Measurements from ENCODE around the gene LOXL3.
A peak's percentile ranks its signal among the peaks of the same experiment; 100 is the strongest.

LOXL3 gene

DNA sequence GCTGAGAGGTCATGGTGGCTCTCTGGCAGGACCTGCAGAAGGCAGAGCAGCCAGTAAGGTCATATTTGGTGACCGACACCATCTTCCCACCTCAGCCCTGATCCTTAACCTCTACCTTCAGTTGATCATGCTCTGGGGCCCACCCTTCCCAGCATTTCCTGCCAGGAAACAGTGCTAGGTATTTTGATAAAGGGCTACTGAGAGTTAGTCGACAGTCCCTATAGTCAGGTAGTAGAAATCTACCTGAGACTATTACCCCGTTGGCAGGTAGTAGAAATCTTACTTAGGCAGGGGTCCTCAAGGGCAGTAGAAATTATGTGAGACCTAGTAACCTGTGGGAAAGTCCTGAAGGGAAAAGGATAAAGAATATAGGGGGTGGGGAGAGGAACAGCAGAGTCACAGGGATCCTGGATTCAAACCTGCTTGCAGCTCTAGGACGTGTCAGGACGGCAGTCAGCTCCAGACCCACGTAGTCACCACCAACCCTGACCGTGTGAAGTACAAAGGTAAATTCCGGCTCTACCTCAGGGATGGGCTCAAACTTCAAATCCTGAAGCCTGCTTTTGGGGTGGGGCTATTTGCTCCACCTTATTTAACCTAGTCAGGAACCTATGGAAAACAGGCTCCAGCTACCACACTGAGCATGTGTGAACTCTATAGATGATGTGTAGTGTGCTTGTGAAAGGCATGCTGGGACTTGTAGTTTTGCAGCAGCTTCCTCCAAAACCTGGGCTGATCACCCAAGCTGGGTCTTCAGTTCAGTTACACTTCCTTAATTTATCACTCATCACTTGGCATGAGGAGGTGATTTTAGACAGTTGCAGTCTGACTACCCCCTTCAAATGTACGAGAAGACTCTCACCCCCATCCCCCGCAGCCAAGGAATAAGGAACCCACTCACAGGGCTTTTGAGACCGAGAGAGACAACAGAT lies 27.8 kb downstream of the LOXL3 start, which contains the start of gene DQX1:
Gene DQX1, minus strand, starts transcription at position 515 of the 932 bp plus-strand sequence. Its CDS starts 502 bp downstream, at position 13.
- no peak for DNase-seq

DNA sequence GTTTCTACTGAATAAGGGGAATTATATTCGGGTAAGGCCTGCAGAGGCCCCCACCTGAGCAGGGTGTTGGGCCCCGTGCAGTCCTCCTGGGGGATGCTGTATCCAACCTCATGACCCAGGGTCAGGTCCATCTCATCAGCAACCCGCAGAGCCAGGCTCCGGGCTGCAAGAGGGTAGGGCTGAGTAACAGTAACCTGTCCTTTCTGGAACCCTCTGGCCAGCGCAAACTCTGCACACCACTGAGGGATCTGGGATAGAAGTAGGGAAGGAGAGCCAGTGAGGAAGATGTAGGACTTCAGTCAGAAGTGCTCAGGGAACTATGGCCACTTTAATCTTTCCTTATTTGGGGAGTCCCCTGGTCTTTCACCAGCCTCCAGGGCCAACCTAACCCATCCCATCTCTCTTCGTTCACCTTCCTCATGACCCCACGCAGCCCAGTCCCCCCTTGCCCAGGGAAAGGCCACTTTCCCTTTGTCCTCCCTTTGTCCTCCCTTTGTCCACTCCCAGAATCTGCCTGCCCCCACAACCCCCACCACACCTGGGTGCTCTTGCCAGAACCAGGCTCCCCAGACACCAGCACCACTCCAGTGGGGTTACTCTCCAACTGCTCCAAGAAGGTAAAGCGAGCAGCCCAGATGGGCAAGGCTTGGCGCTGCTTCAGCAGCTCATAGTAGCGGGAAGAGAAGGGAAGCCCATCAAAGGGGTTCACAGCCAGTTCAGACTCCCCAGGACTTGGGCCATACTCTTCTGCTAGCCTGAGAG lies 28.6 kb downstream of the LOXL3 start:
- DNase-seq, result no peak

DNA sequence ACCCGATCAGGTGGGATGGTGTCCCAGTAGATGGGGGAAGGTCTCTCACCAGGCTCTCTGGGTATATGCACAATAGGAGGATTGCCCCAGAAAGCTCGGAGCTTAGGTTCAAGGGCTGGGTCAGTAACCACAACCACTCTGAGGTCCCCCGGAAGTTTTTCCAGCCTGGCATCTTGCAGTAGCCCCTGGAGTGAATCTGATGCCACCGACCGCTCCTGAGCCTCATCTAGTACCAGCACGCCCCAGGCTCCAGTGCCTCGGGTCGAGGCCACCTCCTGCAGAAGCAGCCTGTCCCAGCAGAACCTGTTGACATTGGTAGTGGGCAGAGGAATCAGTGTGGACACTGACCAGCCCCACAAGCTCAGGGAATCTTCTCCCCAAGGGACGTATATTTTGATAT lies 29.7 kb downstream of the LOXL3 start:
- no peak for DNase-seq

DNA sequence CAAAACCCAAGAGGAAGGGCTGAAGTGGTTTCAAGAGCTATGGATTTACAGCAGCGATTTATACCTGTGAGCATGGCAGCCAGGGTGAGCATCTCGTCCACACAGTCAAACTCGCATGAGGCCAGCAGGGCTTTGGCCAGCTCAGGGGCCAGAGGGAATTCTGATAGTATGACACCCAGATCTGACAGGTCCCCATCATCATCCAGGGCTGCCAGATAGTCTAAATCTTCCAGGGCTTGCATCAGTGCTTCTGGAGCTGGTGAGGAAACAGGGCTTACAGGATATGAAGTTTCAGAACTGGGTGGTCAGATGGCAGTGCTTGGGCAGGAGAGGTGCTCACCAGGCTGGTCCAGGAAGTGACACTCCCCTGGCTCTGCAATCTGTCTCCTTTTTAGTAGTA lies 31.2 kb downstream of the LOXL3 start:
- no peak for DNase-seq

DNA sequence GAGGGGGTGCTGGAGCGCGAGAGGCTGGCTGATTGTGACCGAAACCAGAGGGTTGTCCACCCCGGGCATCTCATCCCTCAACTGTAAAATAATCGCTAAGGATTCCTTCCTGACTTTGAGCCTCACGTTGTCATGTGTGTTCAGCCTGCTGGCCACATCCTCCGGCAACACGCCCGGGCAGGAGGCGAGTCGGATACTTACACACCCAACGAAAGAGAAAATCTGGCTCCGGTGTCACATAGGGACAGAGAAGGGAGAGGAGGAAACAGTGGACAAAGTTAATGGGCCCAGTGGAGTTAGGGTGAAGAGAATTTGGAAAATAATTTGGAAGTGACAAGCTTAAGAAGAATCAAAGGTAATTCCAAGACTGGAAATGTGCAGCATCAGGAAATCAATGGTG lies 37.1 kb downstream of the LOXL3 start:
- no peak for DNase-seq

DNA sequence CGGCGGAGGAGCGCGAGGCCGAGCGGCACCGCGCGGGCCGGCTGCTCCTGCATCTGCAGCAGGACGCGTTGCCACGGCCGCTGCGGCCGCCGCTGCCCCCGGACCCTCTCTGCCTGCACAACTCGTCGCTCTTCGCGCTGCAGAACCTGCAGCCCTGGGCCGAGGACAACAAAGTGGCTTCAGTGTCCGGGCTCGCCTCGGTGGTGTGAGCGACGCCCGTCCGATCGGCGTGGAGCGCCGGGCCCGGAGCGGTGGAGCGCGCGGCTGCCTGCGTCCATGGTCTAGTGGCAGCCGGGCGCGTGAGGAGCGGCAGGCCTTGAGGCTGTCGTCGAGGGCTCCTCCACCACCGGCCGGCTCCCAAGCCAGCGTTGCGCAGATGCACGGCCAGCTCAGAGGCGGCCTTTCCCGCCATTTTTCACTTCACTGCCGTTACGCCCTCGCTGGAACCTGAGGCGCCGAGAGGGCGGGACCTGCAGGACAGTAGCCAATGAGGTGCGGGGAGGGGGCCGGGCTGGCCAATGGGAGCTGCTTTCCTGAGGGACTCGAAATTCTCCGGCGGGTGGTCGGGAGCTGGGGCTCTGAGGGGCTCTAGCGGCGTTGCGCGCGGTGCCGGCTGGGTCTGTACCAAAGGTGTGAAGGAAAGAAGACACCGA lies 37.6 kb downstream of the LOXL3 start:
- no peak for DNase-seq

DNA sequence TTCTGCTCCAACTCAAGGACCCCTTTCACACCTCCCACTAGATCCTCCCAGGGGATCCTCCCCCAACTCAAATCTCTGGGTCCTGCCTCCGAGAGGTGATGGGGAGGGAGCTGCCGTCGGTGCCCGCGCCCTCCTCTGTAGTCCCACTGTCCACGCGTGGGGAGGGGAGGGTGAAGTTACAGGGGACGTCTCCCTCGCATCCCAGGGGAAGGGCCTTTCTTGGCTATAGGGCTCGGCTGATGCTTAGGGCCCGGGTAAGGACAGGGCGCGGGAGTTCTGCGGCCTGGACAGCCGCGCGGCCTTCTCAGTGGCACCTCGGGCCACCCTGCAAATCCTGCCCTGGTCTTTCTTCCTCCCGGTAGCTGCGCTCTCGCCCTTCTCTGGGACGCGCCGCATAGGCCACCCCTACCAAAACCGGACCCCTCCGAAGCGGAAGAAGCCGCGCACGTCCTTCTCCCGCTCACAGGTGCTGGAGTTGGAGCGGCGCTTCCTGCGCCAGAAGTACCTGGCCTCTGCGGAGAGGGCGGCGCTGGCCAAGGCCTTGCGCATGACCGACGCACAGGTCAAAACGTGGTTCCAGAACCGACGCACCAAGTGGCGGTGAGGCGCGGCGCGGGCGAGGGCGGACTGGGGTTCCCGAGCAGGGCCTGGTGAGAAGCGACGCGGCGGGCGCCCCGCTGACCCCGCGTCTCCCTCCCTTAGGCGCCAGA lies 38.3 kb downstream of the LOXL3 start:
- DNase-seq, result no peak

DNA sequence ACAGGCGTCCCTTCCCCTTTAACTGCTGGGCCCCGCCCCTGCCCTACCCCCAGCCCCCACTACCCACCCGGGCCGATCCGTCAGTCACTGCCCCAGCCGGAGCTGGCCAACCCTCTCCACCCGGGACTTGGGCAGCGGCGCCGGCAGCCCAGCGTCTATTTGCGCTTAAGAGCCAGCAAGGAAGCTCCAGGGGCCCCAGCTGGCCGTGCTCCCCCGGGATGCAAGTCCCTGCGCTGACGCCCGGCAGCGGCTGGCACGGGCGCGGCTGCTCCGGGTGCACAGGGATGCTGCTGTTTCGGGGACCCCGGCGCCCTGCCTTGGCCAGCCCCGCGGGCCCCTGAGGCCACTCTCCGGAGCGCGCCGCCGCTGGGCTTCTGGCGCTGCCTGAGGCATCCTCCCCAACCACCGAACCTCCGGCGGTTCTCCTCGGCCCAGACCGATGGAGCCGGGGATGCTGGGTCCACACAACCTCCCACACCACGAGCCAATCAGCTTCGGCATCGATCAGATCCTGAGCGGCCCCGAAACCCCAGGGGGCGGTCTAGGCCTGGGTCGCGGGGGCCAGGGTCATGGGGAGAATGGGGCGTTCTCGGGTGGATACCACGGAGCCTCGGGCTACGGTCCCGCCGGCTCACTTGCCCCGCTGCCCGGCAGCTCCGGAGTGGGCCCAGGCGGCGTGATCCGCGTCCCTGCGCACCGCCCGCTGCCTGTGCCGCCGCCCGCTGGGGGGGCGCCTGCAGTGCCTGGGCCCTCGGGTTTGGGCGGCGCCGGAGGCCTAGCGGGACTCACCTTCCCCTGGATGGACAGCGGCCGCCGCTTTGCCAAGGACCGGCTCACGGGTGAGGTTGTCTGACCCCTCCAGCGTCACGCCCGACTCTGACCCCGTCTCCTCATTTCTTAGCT lies 39.1 kb downstream of the LOXL3 start, which contains the start of gene TLX2:
Gene TLX2, plus strand, starts transcription at position 83 of the 903 bp plus-strand sequence. Its CDS starts 357 bp downstream, at position 440.
- no peak for DNase-seq

DNA sequence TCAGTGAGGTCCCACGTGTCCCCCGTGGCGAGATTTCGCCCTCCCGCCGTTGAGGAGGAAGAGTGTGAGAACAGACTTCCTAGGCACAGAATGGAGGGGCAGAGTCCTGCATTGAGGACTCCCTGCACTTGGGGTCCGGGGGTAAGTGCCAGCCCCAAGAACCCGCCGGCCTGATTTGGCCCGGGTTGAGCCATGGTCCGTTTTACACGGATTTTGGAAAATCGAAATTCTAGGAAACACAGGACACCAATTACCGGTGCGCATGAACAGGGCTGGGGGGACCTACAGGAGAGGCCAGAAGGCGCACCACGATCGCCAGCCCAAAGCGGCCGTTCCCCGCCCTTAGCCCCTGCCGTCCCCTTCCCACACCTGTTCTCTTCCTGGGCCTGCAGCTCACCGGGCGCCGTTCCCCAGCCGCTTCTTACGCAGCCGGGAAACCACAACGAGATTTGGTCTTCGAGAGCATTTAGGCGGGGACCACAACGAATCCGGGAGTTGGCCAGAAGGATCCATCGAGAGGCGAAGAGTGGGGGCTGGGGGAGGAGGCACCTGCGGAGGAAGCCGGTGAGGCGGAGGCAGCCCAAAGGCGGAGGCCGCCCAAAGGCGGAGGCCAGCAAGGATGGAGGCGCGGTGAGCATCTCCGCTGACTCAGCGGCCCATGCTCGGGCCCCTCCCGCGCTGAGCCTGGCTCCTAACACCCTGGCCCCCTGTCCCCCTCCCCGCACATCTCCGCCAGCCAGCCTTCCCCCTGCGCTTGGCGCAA lies 40.0 kb downstream of the LOXL3 start:
- no peak for DNase-seq

DNA sequence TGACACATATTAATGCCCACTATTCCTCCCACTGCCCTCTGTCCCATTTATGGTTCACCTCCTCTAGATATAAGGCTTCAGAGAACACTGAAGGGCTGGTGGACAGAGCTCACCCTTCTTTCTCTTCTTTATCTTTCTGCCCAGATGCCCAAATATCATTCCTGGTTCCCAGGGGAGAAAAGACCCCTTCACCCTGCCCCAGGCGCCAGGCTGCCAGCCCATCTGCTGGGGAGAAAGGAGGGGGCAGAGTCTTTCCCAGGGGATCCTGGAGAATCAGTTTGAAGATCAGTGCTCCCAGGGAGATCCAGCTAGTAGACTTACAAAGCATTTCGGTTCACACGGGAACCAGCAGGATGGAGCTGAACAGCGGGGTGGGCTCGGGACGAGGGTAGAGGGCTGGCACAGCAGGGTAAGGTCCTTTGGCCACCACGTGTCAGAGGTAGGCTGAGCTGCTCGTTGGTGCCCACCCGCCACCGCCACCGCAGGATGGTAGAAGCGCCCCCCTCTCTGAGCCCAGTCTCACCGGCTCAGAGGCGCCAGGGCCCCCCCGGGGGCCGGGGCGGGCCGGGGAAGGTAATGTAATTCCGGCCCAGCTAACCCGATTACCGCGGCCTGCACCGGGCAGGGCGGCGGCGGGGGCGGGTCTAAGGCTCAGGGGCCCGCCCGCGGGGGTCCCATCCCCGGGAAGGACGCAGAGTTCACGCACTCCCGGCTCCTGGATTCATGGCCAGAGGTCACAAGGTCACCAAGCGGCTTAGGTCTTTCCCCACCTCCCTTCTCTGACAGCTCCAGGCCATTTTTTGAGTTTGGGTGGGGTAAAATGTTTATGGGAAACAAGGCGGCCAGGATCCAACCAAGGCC lies 40.8 kb downstream of the LOXL3 start:
- no peak for DNase-seq

DNA sequence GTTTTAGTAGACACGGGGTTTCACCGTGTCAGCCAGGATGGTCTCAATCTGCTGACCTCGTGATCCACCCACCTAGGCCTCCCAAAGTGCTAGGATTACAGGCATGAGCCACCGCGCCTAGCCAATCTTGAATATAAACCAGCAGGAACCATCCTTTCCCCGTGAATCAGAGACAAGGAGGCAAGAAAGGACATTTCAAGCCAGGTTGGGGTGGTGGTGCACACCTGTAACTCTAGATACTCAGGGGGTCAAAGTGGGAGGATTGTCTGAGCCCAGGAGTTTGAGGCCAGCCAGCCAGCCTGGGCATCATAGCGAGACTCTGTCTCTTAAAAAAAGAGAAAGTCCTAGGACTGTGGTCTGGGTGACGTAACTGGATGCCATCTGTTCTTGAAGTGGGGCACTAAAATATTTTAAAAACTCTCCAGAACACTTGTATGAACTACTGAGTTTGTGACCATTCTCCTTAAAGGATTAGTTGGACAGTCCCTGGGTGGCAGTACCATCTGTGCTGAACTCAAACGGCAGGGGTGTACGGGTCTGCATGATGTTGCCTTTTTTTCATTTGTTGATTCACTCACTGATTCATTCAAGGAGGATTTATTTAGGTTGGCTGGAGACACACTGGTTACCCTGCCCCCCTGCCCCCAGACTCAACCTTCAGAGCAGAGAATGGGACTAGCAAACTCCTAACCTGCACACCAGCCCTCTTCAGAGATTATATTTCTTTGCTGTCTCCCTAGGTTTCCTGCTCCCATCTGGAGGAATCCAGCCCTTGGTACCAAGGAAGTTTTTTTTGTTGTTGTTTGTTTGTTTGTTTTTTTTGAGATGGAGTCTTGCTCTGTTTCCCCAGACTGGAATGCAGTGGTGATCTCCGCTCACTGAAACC lies 42.4 kb downstream of the LOXL3 start:
- no peak for DNase-seq

DNA sequence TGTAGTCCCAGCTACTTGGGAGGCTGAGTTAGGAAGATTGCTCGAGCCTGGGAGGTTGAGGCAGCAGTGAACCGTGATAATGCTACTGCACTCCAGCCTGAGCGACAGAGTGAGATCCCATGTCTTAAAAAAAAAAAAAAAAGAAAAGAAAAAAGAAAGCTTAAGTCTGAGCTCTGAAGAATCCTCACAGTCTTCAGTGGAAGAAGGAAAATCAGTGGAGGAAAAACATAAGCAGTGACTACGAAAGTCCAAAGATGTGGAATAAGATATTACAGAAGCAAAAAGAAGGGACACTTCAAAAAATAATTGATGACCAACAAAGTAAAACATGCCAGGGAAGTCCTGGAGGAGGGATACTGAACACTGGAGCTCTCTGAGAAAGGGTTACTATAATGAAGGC lies 43.5 kb downstream of the LOXL3 start:
- no peak for DNase-seq

DNA sequence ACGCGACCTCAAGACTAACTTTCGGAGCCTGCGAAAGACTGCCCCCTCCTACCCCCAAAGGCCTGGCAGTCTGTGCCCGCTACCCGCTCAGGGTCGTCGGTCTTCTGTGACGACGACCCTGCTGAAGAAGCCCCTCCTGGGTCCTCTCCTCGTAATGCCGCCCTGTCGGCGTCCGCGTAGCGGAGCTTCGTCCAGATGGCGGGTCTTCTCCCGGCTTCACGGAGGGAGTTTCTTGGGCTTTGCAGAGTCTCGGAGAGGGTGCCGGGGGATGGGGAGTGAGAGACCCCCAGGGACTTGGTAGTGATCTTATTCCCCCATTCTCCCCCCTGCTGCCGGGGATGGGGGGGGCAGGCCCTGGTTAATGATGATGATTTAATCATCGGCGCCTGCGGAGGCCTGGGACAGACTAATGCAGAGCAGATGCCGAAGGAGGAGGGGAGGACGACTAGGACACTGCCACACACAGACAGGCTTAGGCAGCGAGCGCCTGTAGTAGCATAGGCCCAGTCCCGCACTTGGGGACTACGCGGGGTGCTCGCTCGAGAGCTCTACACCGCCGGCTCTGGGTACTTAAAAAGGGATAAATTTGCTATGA lies 45.7 kb downstream of the LOXL3 start:
- DNase-seq, result no peak

DNA sequence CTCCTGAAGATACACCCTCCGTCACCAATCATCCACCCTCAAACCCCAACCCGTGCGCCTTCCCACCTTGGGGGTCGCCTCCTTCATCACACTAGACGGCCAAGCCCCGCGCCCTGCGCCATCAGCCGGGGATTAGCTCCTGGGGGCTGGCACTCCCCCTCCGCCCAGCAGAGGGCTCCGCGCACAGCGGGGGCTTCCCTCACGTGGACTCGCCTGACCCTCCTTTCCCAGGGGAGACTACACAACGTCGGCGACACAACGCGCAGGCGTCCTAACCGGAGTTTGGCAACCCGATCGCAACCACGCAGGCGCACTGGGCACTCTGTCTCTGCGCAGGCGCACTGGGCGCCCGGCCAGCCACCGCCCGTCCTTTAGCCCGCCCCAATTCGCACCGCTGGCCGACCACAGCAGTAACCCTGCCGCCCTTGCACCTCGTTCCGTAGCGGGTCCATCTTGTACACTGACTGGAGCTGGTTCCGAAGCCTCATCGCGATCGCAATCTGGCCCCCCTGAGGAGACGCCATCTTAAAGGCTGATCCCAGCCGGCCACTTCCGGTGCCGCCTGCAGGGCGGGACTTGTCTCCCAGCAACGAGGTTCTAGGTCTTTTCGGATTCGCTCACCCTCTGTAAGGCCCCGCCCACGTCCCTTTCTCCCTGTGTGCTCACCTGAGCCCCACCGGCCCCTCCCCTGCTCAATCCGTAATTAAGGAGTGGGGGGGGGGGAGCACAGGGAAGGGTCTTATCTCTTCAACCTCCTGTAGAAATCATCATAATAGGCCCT lies 46.4 kb downstream of the LOXL3 start, which contains the start of gene PCGF1:
Gene PCGF1, minus strand, starts transcription at position 551 of the 781 bp plus-strand sequence. Its CDS starts 27 bp downstream, at position 524.
- DNase-seq, result peak; percentile 94

DNA sequence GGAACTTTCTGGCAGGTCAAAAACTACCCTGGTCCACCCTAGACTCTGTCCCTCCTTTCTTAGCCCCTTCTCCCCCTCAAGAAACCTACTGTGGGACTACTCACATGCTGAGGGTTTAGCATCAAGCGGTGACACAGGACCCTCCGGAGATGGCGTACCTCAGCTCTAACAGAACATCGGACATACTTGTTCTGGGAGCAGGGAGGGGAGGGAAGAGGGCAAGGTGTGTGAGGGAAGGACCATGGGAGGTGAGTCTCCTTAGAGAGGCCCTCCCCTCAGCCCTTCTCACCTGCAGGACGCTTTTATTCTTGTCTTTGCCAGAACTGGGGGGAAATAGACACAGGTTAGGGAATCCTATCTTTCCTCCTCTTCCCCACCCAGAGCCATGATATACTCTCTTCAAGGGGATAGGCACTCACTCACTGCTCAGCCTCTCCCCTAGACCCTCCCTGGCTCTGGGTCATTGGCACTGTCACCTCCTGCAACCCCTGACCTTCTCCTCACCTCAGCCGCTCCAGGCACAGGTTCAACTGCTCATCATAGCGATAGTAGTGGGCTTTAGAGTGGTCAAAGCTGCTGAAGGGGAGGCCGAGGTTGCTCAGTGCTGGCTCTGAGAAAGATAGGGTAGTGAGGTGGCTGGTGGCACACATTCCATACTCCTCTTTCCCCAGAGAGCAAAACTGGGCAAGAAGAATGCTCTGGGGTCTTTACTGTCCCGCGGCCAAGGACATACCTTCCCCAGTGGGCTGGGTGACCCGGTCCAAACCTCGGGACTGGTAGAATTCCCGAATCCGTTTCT lies 48.1 kb downstream of the LOXL3 start:
- DNase-seq, result no peak

DNA sequence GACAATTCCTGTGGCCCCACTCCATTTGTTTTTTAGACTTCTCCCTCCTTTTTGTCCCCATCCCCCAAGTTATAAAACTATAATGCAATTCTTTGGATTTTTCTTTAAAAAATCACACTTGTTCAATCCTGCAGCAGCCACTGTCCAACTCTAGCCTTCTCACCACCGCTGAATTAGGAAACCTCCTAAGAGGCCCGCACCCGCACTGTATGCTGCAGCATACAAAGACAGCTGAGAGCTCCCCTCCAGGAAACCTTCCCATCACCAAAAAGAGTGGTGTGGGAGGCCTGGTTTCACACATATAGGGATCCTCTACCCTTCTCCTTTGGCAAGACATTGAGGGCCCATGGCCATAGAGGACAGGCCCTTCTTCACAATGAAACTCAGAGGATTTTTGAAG lies 49.2 kb downstream of the LOXL3 start:
- DNase-seq, result no peak

Data from NCI-H526 treated with DMSO at 0.1 percent for 48 hours (cell line).